HG03025 (cell line): ENCODE results near the gene SYTL3.

ENCODE experiments used
- ATAC-seq: cut with Tn5 transposase; IDR thresholded peaks from one replicate; pipeline ENCODE4 v1.9.1; 2021; ENCODE audit warnings: mild to moderate bottlenecking, moderate library complexity; ENCODE audit not compliant: unreplicated experiment, low FRiP score

SYTL3 gene

GRCh38 chr6:158755636-158756035 lies 105.8 kb downstream of the SYTL3 start:
- ATAC-seq = no peak

- no peak for ATAC-seq
Observed at GRCh38 chr6:158756126-158756525, 106.3 kb downstream of the SYTL3 start.

- no peak for ATAC-seq
Observed at GRCh38 chr6:158756977-158757752, 107.3 kb downstream of the SYTL3 start.

- no peak for ATAC-seq
Observed at GRCh38 chr6:158757753-158758090, 107.9 kb downstream of the SYTL3 start.

- ATAC-seq = no peak
Observed at GRCh38 chr6:158758451-158758860, 108.6 kb downstream of the SYTL3 start.

- no peak for ATAC-seq
Observed at GRCh38 chr6:158758941-158759479, 109.2 kb downstream of the SYTL3 start.

- ATAC-seq = no peak
Observed at GRCh38 chr6:158759966-158760617, 110.2 kb downstream of the SYTL3 start.

GRCh38 chr6:158760618-158761250 lies 110.9 kb downstream of the SYTL3 start:
- no peak for ATAC-seq

GRCh38 chr6:158761746-158762145 lies 111.9 kb downstream of the SYTL3 start:
- ATAC-seq = no peak

- ATAC-seq = no peak
Observed at GRCh38 chr6:158762787-158763433, 113.1 kb downstream of the SYTL3 start.

- no peak for ATAC-seq
Observed at GRCh38 chr6:158763434-158764182, 113.8 kb downstream of the SYTL3 start.

GRCh38 chr6:158764183-158764849 lies 114.5 kb downstream of the SYTL3 start:
- ATAC-seq = no peak

GRCh38 chr6:158764926-158765325 lies 115.1 kb downstream of the SYTL3 start:
- no peak for ATAC-seq

- no peak for ATAC-seq
Observed at GRCh38 chr6:158765499-158766068, 115.7 kb downstream of the SYTL3 start.

- ATAC-seq = no peak
Observed at GRCh38 chr6:158766621-158767455, 117.0 kb downstream of the SYTL3 start.

- ATAC-seq = no peak
Observed at GRCh38 chr6:158767709-158768108, 117.9 kb downstream of the SYTL3 start.

- ATAC-seq = no peak
Observed at GRCh38 chr6:158768436-158768835, 118.6 kb downstream of the SYTL3 start.

GRCh38 chr6:158769234-158769770 lies 119.4 kb downstream of the SYTL3 start:
- ATAC-seq = no peak
